SU-DHL-6 (cell line): ENCODE measurements around the gene TNNT2.

Source experiments
- EZH2phosphoT487 ChIP-seq: fragments of 200-600 bp; sonication (generic), shearing (Covaris generic); conservative IDR thresholded peaks from 2 replicates; pipeline ENCODE4 v1.6.1; 2018; ENCODE audit warnings: mild to moderate bottlenecking, antibody characterized with exemption, low read length, moderate library complexity, mixed read lengths
- TF ChIP-seq, protein P1 (sequence below): fragments of 200-600 bp; sonication (generic); IDR thresholded peaks from one replicate; pipeline ENCODE4 v1.5.1; 2017; ENCODE audit warnings: antibody characterized with exemption, mild to moderate bottlenecking, low read length, moderate library complexity; ENCODE audit not compliant: insufficient read depth, poor library complexity, severe bottlenecking

DNA sequence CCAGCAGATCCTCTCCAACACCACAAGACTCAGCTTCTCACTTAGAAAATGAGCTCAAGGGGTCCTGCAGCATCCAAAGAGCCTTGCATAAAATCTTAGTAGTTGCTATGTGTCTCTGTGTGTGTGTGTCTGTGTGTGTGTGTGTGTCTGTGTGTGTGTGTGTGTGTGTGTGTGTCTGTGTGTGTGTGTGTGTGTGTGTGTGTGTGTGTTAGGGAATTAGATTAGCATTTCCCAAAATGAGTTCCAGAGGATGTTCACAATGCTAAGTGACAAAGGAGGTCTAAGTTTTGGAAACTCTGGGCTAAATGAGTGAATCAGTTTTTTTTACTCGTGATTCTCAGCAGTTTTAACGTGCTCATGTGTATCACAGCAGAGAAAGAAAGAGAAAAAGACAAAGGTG is 30.5 kb downstream of the TNNT2 start:
- TF ChIP-seq, protein P1, sequence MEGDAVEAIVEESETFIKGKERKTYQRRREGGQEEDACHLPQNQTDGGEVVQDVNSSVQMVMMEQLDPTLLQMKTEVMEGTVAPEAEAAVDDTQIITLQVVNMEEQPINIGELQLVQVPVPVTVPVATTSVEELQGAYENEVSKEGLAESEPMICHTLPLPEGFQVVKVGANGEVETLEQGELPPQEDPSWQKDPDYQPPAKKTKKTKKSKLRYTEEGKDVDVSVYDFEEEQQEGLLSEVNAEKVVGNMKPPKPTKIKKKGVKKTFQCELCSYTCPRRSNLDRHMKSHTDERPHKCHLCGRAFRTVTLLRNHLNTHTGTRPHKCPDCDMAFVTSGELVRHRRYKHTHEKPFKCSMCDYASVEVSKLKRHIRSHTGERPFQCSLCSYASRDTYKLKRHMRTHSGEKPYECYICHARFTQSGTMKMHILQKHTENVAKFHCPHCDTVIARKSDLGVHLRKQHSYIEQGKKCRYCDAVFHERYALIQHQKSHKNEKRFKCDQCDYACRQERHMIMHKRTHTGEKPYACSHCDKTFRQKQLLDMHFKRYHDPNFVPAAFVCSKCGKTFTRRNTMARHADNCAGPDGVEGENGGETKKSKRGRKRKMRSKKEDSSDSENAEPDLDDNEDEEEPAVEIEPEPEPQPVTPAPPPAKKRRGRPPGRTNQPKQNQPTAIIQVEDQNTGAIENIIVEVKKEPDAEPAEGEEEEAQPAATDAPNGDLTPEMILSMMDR = no peak
- no peak for TF ChIP-seq EZH2phosphoT487
